ENCODE results near the gene LAIR2.

Gene LAIR2

GRCh38 chr19:54535601-54536000 lies 33.0 kb downstream of the LAIR2 start:
- no peak for DNase-seq

- no peak for DNase-seq
Measured at GRCh38 chr19:54536956-54537355, 34.3 kb downstream of the LAIR2 start.

- no peak for DNase-seq
Measured at GRCh38 chr19:54541712-54542111, 39.1 kb downstream of the LAIR2 start.

- DNase-seq: no peak
Measured at GRCh38 chr19:54548806-54549205, 46.2 kb downstream of the LAIR2 start.

GRCh38 chr19:54549224-54549623 lies 46.6 kb downstream of the LAIR2 start:
- DNase-seq: no peak

GRCh38 chr19:54551293-54551692 lies 48.7 kb downstream of the LAIR2 start:
- DNase-seq: peak; percentile 95 to 96

GRCh38 chr19:54551950-54552912 lies 49.6 kb downstream of the LAIR2 start:
- peak; percentile 89 to 91 for DNase-seq

GRCh38 chr19:54552913-54553310 lies 50.3 kb downstream of the LAIR2 start:
- DNase-seq: no peak

- DNase-seq: no peak
Measured at GRCh38 chr19:54554006-54554405, 51.4 kb downstream of the LAIR2 start.

- no peak for DNase-seq
Measured at GRCh38 chr19:54554896-54555295, 52.3 kb downstream of the LAIR2 start.

- no peak for DNase-seq
Measured at GRCh38 chr19:54556194-54556593, 53.6 kb downstream of the LAIR2 start.

- no peak for DNase-seq
Measured at GRCh38 chr19:54558339-54558738, 55.7 kb downstream of the LAIR2 start.
